ENCODE data around the gene GPHA2. TPM values are rescaled to one million over a fixed set of nuclear protein-coding genes. Genes with fewer than 3 reads are reported as not detected.

The GPHA2 gene
- total and polyA plus RNA-seq, 8 donors = 0.30 to 0.50 TPM; not detected in 6

- H3K27me3 ChIP-seq = no peaks in the 10 kb centered on the region
- TF ChIP-seq EP300 (IDR thresholded peaks at IDR 0.05) (no peak), POLR2A (IDR thresholded peaks at IDR 0.05) (no peak), POLR2AphosphoS5 (IDR thresholded peaks at IDR 0.05) (peak in 2 of 3 donors; percentile 4 to 61)
- TF ChIP-seq, protein P1, sequence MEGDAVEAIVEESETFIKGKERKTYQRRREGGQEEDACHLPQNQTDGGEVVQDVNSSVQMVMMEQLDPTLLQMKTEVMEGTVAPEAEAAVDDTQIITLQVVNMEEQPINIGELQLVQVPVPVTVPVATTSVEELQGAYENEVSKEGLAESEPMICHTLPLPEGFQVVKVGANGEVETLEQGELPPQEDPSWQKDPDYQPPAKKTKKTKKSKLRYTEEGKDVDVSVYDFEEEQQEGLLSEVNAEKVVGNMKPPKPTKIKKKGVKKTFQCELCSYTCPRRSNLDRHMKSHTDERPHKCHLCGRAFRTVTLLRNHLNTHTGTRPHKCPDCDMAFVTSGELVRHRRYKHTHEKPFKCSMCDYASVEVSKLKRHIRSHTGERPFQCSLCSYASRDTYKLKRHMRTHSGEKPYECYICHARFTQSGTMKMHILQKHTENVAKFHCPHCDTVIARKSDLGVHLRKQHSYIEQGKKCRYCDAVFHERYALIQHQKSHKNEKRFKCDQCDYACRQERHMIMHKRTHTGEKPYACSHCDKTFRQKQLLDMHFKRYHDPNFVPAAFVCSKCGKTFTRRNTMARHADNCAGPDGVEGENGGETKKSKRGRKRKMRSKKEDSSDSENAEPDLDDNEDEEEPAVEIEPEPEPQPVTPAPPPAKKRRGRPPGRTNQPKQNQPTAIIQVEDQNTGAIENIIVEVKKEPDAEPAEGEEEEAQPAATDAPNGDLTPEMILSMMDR (IDR thresholded peaks at IDR 0.05) = peak in 6 of 7 experiments; percentile 16 to 99 (median 96)
- H3K36me3 ChIP-seq = no peaks in the 10 kb centered on the region
- peak; percentile 88 to 92 for DNase-seq
- intact Hi-C loops (cut with DNase I; ENCODE audit: low total_unique reads) = no loop called here
- peaks cover 26 to 51% (median 48%) of the 10 kb centered on the region in 4 donors for H3K4me1 ChIP-seq
- H3K9me3 ChIP-seq = no peaks in the 10 kb centered on the region
- WGBS, 5 donors = 6 to 18% (median 11%) methylated on average over 26 to 34 of the region's 34 CpGs
- peak overlapping the region; percentile 84 to 94 (median 86) for H3K27ac ChIP-seq
- H3K4me3 ChIP-seq = peak overlapping the region; percentile 16 to 31 (median 28)
Measured at GRCh38 chr11:64887757-64888405, 47.8 kb downstream of the GPHA2 start.

GRCh38 chr11:64887234-64887756 lies 48.4 kb downstream of the GPHA2 start:
- 57 to 69% (median 67%) methylated on average over 8 of the region's 8 CpGs for WGBS, 5 donors
- H3K27me3 ChIP-seq = no peaks in the 10 kb centered on the region
- H3K4me1 ChIP-seq = peaks cover 26 to 51% (median 46%) of the 10 kb centered on the region in 4 donors
- DNase-seq = no peak
- peak overlapping the region; percentile 80 to 94 (median 86) for H3K27ac ChIP-seq
- H3K36me3 ChIP-seq = no peaks in the 10 kb centered on the region
- intact Hi-C loops (cut with DNase I; ENCODE audit: low total_unique reads) = no loop called here
- H3K4me3 ChIP-seq = peak overlapping the region in 3 of 4 donors; percentile 16 to 31 (median 27)
- TF ChIP-seq, protein P1 (IDR thresholded peaks at IDR 0.05) = no peak
- TF ChIP-seq POLR2AphosphoS5 (IDR thresholded peaks at IDR 0.05) (no peak), EP300 (IDR thresholded peaks at IDR 0.05) (no peak), POLR2A (IDR thresholded peaks at IDR 0.05) (no peak)
- H3K9me3 ChIP-seq = no peaks in the 10 kb centered on the region

- DNase-seq = peak in 1 of 2 donors; percentile 67
- Histone ChIP-seq H3K36me3 (no peaks in the 10 kb centered on the region), H3K9me3 (no peaks in the 10 kb centered on the region), H3K27ac (peak overlapping the region in 4 of 5 donors; percentile 32 to 68 (median 47)), H3K4me3 (no peak overlapping the region), H3K27me3 (no peaks in the 10 kb centered on the region), H3K4me1 (peaks cover 26 to 59% (median 48%) of the 10 kb centered on the region in 4 donors)
- peak in 1 of 3 donors; percentile 53 for TF ChIP-seq POLR2AphosphoS5 (IDR thresholded peaks at IDR 0.05)
- TF ChIP-seq EP300 (IDR thresholded peaks at IDR 0.05) = no peak
- TF ChIP-seq, protein P1 (IDR thresholded peaks at IDR 0.05) = no peak
- intact Hi-C loops (cut with DNase I; ENCODE audit: low total_unique reads) = no loop called here
- WGBS, 5 donors = 67 to 75% (median 70%) methylated on average over 11 to 15 of the region's 15 CpGs
Measured at GRCh38 chr11:64885367-64886286, 50.1 kb downstream of the GPHA2 start.

Small RNA genes within 50 kb of the gene (small RNA-seq; reads per million reads assigned to genes)
- gene MIR6749 (0 to 0.10 (median 0.03) reads per million in 4 donors), gene MIR6750 (0 reads per million in 4 donors)

Other genes with a start within 250 kb of the GPHA2 start
- 10 to 100 TPM in 1 of 5 donors, under 1 TPM in 1, not detected in 3; 0.14 to 16.9 TPM for gene NRXN2, start 212.7 kb downstream of the GPHA2 start, total RNA-seq
- 1 to 10 TPM in 1 of 3 donors, under 1 TPM in 1, not detected in 1; 0.93 to 1.4 TPM for gene NRXN2, start 212.7 kb downstream of the GPHA2 start, polyA plus RNA-seq
- gene RASGRP2, start 191.8 kb downstream of the GPHA2 start, total RNA-seq = 10 to 100 TPM in 3 of 5 donors, 1 to 10 TPM in 2; 5.3 to 60.8 (median 13.4) TPM
- gene RASGRP2, start 191.8 kb downstream of the GPHA2 start, polyA plus RNA-seq = 10 to 100 TPM in 1 of 3 donors, 1 to 10 TPM in 2; 7.2 to 20.6 (median 8.2) TPM
- gene PYGM, start 175.9 kb downstream of the GPHA2 start, total RNA-seq = 1 to 10 TPM in 2 of 5 donors, under 1 TPM in 2, not detected in 1; 0.58 to 2.0 (median 1.4) TPM
- gene PYGM, start 175.9 kb downstream of the GPHA2 start, polyA plus RNA-seq = 1 to 10 TPM in 2 of 3 donors, under 1 TPM in 1; 0.37 to 3.5 (median 3.1) TPM
- 100 to 1,000 TPM; 235 to 341 (median 279) TPM for gene SF1, start 157.4 kb downstream of the GPHA2 start, total RNA-seq
- 10 to 100 TPM; 57.5 to 72.1 (median 63.4) TPM for gene SF1, start 157.4 kb downstream of the GPHA2 start, polyA plus RNA-seq
- 10 to 100 TPM in 2 of 5 donors, 1 to 10 TPM in 3; 2.3 to 66.9 (median 9.0) TPM for gene MAP4K2, start 132.7 kb downstream of the GPHA2 start, total RNA-seq
- gene MAP4K2, start 132.7 kb downstream of the GPHA2 start, polyA plus RNA-seq = 10 to 100 TPM; 13.0 to 20.9 (median 13.8) TPM
- gene MEN1, start 125.3 kb downstream of the GPHA2 start, total RNA-seq = 10 to 100 TPM in 4 of 5 donors, 1 to 10 TPM in 1; 9.4 to 62.5 (median 16.9) TPM
- 10 to 100 TPM; 12.9 to 16.4 (median 13.6) TPM for gene MEN1, start 125.3 kb downstream of the GPHA2 start, polyA plus RNA-seq
- 10 to 100 TPM; 10.3 to 66.5 (median 53.3) TPM for gene CDC42BPG, start 91.2 kb downstream of the GPHA2 start, total RNA-seq
- 10 to 100 TPM in 2 of 3 donors, 1 to 10 TPM in 1; 8.9 to 20.0 (median 10.9) TPM for gene CDC42BPG, start 91.2 kb downstream of the GPHA2 start, polyA plus RNA-seq
- 100 to 1,000 TPM in 2 of 5 donors, 10 to 100 TPM in 3; 23.3 to 160 (median 56.2) TPM for gene EHD1, start 57.3 kb downstream of the GPHA2 start, total RNA-seq
- 10 to 100 TPM; 17.9 to 24.6 (median 19.4) TPM for gene EHD1, start 57.3 kb downstream of the GPHA2 start, polyA plus RNA-seq
- 10 to 100 TPM; 14.3 to 77.6 (median 46.1) TPM for gene ATG2A, start 18.7 kb downstream of the GPHA2 start, total RNA-seq
- 10 to 100 TPM; 12.2 to 18.7 (median 16.3) TPM for gene ATG2A, start 18.7 kb downstream of the GPHA2 start, polyA plus RNA-seq
- gene PPP2R5B, start 11.2 kb downstream of the GPHA2 start, total RNA-seq = 10 to 100 TPM in 4 of 5 donors, 1 to 10 TPM in 1; 6.6 to 75.6 (median 25.7) TPM
- gene PPP2R5B, start 11.2 kb downstream of the GPHA2 start, polyA plus RNA-seq = 10 to 100 TPM in 2 of 3 donors, 1 to 10 TPM in 1; 9.8 to 13.8 (median 12.3) TPM
- not detected for gene MAJIN, start 36.2 kb upstream of the GPHA2 start, total RNA-seq
- gene MAJIN, start 36.2 kb upstream of the GPHA2 start, polyA plus RNA-seq = under 1 TPM in 1 of 3 donors, not detected in 2; 0.20 TPM
- 10 to 100 TPM in 1 of 5 donors, 1 to 10 TPM in 2, under 1 TPM in 1, not detected in 1; 0.73 to 29.5 (median 3.0) TPM for gene BATF2, start 61.1 kb upstream of the GPHA2 start, total RNA-seq
- gene BATF2, start 61.1 kb upstream of the GPHA2 start, polyA plus RNA-seq = 10 to 100 TPM in 1 of 3 donors, 1 to 10 TPM in 2; 3.4 to 10.8 (median 4.5) TPM
- gene ARL2, start 78.3 kb upstream of the GPHA2 start, total RNA-seq = 100 to 1,000 TPM in 2 of 5 donors, 10 to 100 TPM in 2, 1 to 10 TPM in 1; 4.9 to 237 (median 57.2) TPM
- gene ARL2, start 78.3 kb upstream of the GPHA2 start, polyA plus RNA-seq = 100 to 1,000 TPM in 1 of 3 donors, 10 to 100 TPM in 2; 88.3 to 119 (median 98.0) TPM
- 10 to 100 TPM in 4 of 5 donors, 1 to 10 TPM in 1; 4.2 to 45.8 (median 13.3) TPM for gene SNX15, start 91.5 kb upstream of the GPHA2 start, total RNA-seq
- 10 to 100 TPM; 18.7 to 22.5 (median 20.0) TPM for gene SNX15, start 91.5 kb upstream of the GPHA2 start, polyA plus RNA-seq
- gene SAC3D1, start 105.3 kb upstream of the GPHA2 start, total RNA-seq = 10 to 100 TPM in 2 of 5 donors, 1 to 10 TPM in 3; 1.8 to 97.6 (median 6.7) TPM
- gene SAC3D1, start 105.3 kb upstream of the GPHA2 start, polyA plus RNA-seq = 10 to 100 TPM in 2 of 3 donors, 1 to 10 TPM in 1; 8.9 to 14.5 (median 14.4) TPM
- 10 to 100 TPM in 2 of 5 donors, 1 to 10 TPM in 2, not detected in 1; 1.3 to 65.2 (median 18.1) TPM for gene NAALADL1, start 122.7 kb upstream of the GPHA2 start, total RNA-seq
- gene NAALADL1, start 122.7 kb upstream of the GPHA2 start, polyA plus RNA-seq = 10 to 100 TPM in 2 of 3 donors, 1 to 10 TPM in 1; 6.7 to 10.8 (median 10.0) TPM
- gene CDCA5, start 148.1 kb upstream of the GPHA2 start, total RNA-seq = 1 to 10 TPM; 1.4 to 9.1 (median 2.2) TPM
- gene CDCA5, start 148.1 kb upstream of the GPHA2 start, polyA plus RNA-seq = 1 to 10 TPM; 3.5 to 6.7 (median 4.6) TPM
- 10 to 100 TPM; 17.6 to 62.0 (median 28.8) TPM for gene ZFPL1, start 148.3 kb upstream of the GPHA2 start, total RNA-seq
- gene ZFPL1, start 148.3 kb upstream of the GPHA2 start, polyA plus RNA-seq = 10 to 100 TPM; 36.7 to 38.6 (median 37.4) TPM
- gene VPS51, start 160.3 kb upstream of the GPHA2 start, total RNA-seq = 1,000 to 10,000 TPM in 1 of 5 donors, 100 to 1,000 TPM in 4; 174 to 2,272 (median 234) TPM
- 100 to 1,000 TPM; 124 to 135 (median 128) TPM for gene VPS51, start 160.3 kb upstream of the GPHA2 start, polyA plus RNA-seq
- gene TM7SF2, start 176.0 kb upstream of the GPHA2 start, total RNA-seq = 100 to 1,000 TPM in 1 of 5 donors, 10 to 100 TPM in 3, 1 to 10 TPM in 1; 7.6 to 118 (median 19.6) TPM
- 10 to 100 TPM; 38.6 to 65.2 (median 51.9) TPM for gene TM7SF2, start 176.0 kb upstream of the GPHA2 start, polyA plus RNA-seq
- 100 to 1,000 TPM in 1 of 5 donors, 10 to 100 TPM in 1, 1 to 10 TPM in 2, not detected in 1; 2.4 to 130 (median 39.9) TPM for gene ZNHIT2, start 181.8 kb upstream of the GPHA2 start, total RNA-seq
- gene ZNHIT2, start 181.8 kb upstream of the GPHA2 start, polyA plus RNA-seq = 10 to 100 TPM; 18.0 to 20.0 (median 18.9) TPM
- 1,000 to 10,000 TPM in 1 of 5 donors, 100 to 1,000 TPM in 4; 456 to 1,872 (median 566) TPM for gene FAU, start 186.2 kb upstream of the GPHA2 start, total RNA-seq
- gene FAU, start 186.2 kb upstream of the GPHA2 start, polyA plus RNA-seq = 1,000 to 10,000 TPM; 1,111 to 1,352 (median 1,208) TPM
- 10 to 100 TPM; 22.8 to 75.9 (median 33.0) TPM for gene MRPL49, start 186.4 kb upstream of the GPHA2 start, total RNA-seq
- 10 to 100 TPM; 36.0 to 69.8 (median 39.9) TPM for gene MRPL49, start 186.4 kb upstream of the GPHA2 start, polyA plus RNA-seq
- 10 to 100 TPM; 20.0 to 75.3 (median 64.9) TPM for gene SYVN1, start 198.6 kb upstream of the GPHA2 start, total RNA-seq
- gene SYVN1, start 198.6 kb upstream of the GPHA2 start, polyA plus RNA-seq = 10 to 100 TPM in 2 of 3 donors, 1 to 10 TPM in 1; 7.2 to 18.5 (median 13.4) TPM
- gene SPDYC, start 234.3 kb upstream of the GPHA2 start, total RNA-seq = not detected
- not detected for gene SPDYC, start 234.3 kb upstream of the GPHA2 start, polyA plus RNA-seq
- 100 to 1,000 TPM in 3 of 5 donors, 10 to 100 TPM in 2; 79.5 to 325 (median 155) TPM for gene CAPN1, start 246.0 kb upstream of the GPHA2 start, total RNA-seq
- 100 to 1,000 TPM in 2 of 3 donors, 10 to 100 TPM in 1; 96.1 to 234 (median 112) TPM for gene CAPN1, start 246.0 kb upstream of the GPHA2 start, polyA plus RNA-seq

All from stomach (tissue), 9 donors.